Stimulated activated CD4-positive, alpha-beta T cell treated with anti-CD3 and anti-CD28 coated beads, Interleukin-15, amount 100 ng/mL, for 48 hours (primary cell): ENCODE measurements around the gene DTX2.
"Not testable (repeated sequence)": the region's sequence is repeated elsewhere in the genome, so short reads cannot be mapped to it uniquely, and the experiment has no call there.

Experiments
- DNase-seq, 2 donors: peaks; one replicate each; pipeline ENCODE4 v3.0.0-alpha.2; 2020; ENCODE audit warnings: low read depth in 2 of 2

DTX2 gene

GRCh38 chr7:76511911-76512885 is 50.7 kb downstream of the DTX2 start:
- DNase-seq = not testable (repeated sequence)

- no peak for DNase-seq
Measured at GRCh38 chr7:76512941-76513816, 51.7 kb downstream of the DTX2 start.

GRCh38 chr7:76513817-76514799 is 52.6 kb downstream of the DTX2 start:
- no peak for DNase-seq

DNA sequence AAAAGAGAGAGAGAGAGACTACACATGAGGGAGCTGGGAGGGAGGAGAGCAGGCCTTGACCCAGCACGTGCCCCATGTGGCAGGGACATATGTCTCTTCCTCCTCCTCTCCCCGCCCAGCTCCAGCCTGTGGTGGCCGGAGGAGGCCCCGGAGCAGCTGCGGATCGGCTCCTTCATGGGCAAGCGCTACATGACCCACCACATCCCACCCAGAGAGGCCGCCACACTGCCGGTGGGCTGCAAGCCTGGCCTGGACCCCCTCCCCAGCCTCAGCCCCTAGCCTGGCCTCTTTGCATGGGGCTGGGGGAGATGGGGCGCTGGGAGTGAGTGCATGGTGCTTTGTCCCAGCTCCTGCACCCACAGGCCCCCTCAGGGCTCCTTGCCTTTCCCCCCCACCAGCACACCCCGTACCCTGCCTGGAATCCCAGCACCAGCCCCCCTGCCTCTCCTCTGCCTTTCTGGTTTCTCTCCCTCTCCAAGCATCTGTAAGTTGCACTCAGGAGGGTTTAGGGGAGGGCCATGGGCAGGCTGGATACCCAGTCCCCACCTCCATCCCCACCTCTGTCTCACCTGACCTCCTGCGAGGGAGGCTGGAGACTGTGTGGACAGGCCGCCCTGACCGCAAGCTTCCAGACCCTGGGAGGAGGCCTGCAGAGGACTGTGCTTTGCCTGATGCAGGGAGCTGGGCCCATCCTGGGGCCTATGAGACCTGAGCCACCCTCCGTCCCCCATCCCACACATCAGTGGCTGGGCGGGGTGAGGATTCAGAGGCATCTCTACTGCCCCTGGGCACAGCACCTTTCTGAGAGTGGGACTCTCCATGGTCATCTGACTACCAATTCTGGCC is 53.6 kb downstream of the DTX2 start:
- DNase-seq = no peak

- no peak for DNase-seq
Measured at GRCh38 chr7:76515999-76516443, 54.5 kb downstream of the DTX2 start.

- DNase-seq = not testable (repeated sequence)
Measured at GRCh38 chr7:76516932-76517331, 55.4 kb downstream of the DTX2 start.

GRCh38 chr7:76526183-76526582 is 64.7 kb downstream of the DTX2 start:
- DNase-seq = not testable (repeated sequence)

DNA sequence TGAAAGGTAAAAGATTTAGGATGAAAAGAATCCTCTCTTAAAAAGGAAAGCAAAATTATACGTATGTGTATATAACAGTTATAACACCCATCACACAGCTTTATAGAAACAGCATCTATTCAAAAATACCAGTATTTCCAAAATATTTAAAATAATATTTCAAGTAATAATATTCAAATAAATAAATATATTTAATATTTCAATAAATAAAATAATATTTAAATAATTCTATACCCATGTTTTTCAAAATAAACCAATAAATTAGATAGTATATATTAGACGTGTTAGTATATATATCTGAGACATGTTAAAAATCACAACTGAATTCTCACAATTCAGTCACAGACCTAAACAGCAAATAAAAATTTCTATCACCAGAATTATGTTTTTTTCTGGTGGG is 70.1 kb downstream of the DTX2 start:
- not testable (repeated sequence) for DNase-seq

DNA sequence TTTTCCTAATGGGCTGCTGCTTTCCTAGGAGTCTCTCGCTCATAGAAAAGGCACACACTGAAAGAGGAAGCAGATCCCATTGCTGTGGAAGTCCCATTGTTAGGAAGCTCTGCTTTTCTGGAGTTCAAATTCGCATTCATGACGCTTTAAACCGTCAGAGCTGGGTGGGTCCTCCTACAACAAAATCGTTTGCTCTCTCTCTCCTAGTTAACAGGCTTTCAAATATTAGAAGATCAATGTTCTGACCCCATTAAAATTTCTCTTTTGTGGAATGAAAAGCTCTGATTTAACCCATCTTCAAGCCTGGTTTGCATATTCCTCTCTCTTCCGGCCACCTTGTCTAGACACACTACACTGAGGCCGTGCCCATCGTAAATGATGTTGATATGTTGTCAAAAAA is 81.7 kb downstream of the DTX2 start, which contains the start of gene SPDYE16:
Gene SPDYE16 (minus strand): TSS at position 101 of the 400 bp plus-strand sequence. CDS start 1,838 bp downstream, outside the sequence.
- not testable (repeated sequence) for DNase-seq

GRCh38 chr7:76549025-76549854 is 87.7 kb downstream of the DTX2 start:
- DNase-seq = peak; percentile 83

DNA sequence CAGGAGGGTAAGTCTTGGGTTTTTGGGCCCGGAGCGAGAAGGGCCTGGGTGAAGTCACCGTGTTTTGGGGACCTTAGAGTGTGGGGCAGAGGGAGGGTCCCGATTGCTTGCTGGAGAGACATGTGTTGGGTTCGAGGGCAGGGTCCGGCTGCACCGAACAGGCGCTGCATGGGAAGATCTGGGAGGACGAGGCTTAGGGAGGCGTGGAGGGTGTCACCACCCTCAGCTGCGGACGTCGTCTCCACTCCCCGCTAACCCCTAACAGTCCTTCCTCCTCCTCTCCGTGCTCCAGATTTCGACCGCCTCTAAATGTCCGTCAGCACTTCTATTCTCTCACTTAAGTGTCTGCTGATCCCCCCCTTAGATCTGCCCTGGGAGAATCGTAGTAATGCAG is 88.3 kb downstream of the DTX2 start:
- not testable (repeated sequence) for DNase-seq

DNA sequence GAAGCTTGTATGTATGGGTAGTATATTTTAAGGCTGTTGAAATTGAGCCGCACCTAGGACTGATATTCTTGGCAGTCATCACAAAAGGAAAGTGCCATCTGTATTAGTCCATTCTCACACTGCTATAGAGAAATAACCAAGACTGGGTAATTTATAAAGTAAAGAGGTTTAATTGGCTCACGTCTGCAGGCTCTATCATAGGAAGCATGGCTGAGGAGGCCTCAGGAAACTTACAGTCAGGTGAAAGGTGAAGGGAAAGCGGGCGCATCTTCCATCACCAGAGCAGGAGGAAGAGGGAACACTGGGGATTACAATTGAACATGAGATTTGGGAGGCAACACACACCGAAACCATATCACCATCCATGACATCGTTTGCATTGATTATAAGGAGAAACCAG is 90.5 kb downstream of the DTX2 start:
- DNase-seq = not testable (repeated sequence)
